IPS DF 4.7 (cell line): ENCODE measurements around the gene RPS16.
"Not testable (repeated sequence)": the region's sequence is repeated elsewhere in the genome, so short reads cannot be mapped to it uniquely, and the experiment has no call there.

ENCODE experiments used
- DNase-seq: peaks from one replicate; pipeline ENCODE4 v3.0.0-alpha.2; 2013; ENCODE audit warnings: low spot score; ENCODE audit errors: extremely low read depth

RPS16 gene

GRCh38 chr19:39435499-39436349 lies at the start of gene RPS16:
RPS16 (minus strand) TSS chr19:39435949; CDS start chr19:39435895, 54 bp downstream.
- no peak for DNase-seq

- no peak for DNase-seq
These were observed 47.4 kb upstream of the RPS16 start for GRCh38 chr19:39483141-39483540.

GRCh38 chr19:39481676-39482075 lies 45.9 kb upstream of the RPS16 start:
- no peak for DNase-seq

- no peak for DNase-seq
These were observed 45.4 kb upstream of the RPS16 start for GRCh38 chr19:39481229-39481545.

- DNase-seq = no peak
These were observed 44.8 kb upstream of the RPS16 start, which contains the start of gene TIMM50 for GRCh38 chr19:39480337-39481228. TIMM50 (plus strand) TSS chr19:39480838; CDS start chr19:39480854, 16 bp downstream.

- no peak for DNase-seq
These were observed 44.2 kb upstream of the RPS16 start for GRCh38 chr19:39479916-39480315.

- DNase-seq = not testable (repeated sequence)
These were observed 43.6 kb upstream of the RPS16 start for GRCh38 chr19:39479319-39479801.

GRCh38 chr19:39475748-39476147 lies 40.0 kb upstream of the RPS16 start:
- DNase-seq = no peak

- DNase-seq = no peak
These were observed 38.4 kb upstream of the RPS16 start for GRCh38 chr19:39474139-39474620.

GRCh38 chr19:39473443-39473960 lies 37.8 kb upstream of the RPS16 start:
- no peak for DNase-seq

- DNase-seq = no peak
These were observed 37.1 kb upstream of the RPS16 start for GRCh38 chr19:39472746-39473442.

- DNase-seq = no peak
These were observed 36.2 kb upstream of the RPS16 start for GRCh38 chr19:39471756-39472536.

- DNase-seq = no peak
These were observed 35.1 kb upstream of the RPS16 start for GRCh38 chr19:39470724-39471339.

GRCh38 chr19:39469567-39469966 lies 33.8 kb upstream of the RPS16 start:
- no peak for DNase-seq

GRCh38 chr19:39469036-39469435 lies 33.3 kb upstream of the RPS16 start:
- no peak for DNase-seq

- DNase-seq = no peak
These were observed 32.2 kb upstream of the RPS16 start for GRCh38 chr19:39467941-39468340.

GRCh38 chr19:39465956-39466747 lies 30.4 kb upstream of the RPS16 start:
- no peak for DNase-seq

- no peak for DNase-seq
These were observed 27.7 kb upstream of the RPS16 start for GRCh38 chr19:39463403-39463802.

GRCh38 chr19:39451257-39451656 lies 15.5 kb upstream of the RPS16 start:
- DNase-seq = not testable (repeated sequence)
